ENCODE data around the gene ESPNL.

DNA sequence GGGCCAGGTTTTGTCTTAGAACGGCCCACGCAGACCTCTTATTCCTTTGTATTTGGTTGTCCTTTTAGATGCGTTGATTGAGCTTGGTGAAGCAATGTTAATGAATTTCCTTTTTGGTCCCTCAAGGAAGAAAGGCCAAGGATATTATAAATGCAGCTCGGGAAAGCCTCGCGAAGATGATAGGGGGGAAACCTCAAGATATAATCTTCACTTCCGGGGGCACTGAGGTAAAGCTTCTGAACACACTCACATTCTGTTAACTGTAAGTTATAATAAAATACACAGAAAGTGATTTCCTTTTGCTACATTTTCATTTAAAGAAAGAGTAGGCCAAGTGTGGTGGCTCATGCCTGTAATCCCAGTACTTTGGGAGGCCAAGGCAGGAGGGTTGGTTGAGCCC, 32.2 kb upstream of the ESPNL start:
- TF ChIP-seq POLR2A (IDR thresholded peaks at IDR 0.05) (no peak), CTCF (IDR thresholded peaks at IDR 0.05) (no peak), POLR2AphosphoS5 (IDR thresholded peaks at IDR 0.05) (no peak)

All from transverse colon (tissue), 4 donors.